ENCODE measurements around the gene RAD54L. TPM values are rescaled to one million over a fixed set of nuclear protein-coding genes. Genes with fewer than 3 reads are reported as not detected.
"Not testable (repeated sequence)": the region's sequence is repeated elsewhere in the genome, so short reads cannot be mapped to it uniquely, and the experiment has no call there.

Gene RAD54L
- 0.97 TPM for total RNA-seq
- long read RNA-seq, partial matches to known transcripts, result 1 of 2 reads
- long read RNA-seq, other reads (novel, unspliced or antisense), result 1 of 2 reads

GRCh38 chr1:46247436-46248121 is at the start of gene RAD54L:
RAD54L (plus strand) TSS chr1:46247763; CDS start chr1:46248406, 643 bp downstream.
- peak; percentile 98 for DNase-seq (ENCODE audit: low spot score)
- intact Hi-C loops (cut with DNase I), result loop anchor here (2.0 to 5.0 kb wide), 3 partner anchors 43 to 95 kb away; partner anchors contain the start of genes LRRC41, NSUN4 and UQCRH

- intact Hi-C loops (cut with DNase I), result no loop called here
- peak; percentile 90 for DNase-seq (ENCODE audit: low spot score)
Observed at GRCh38 chr1:46197964-46198811, 49.4 kb upstream of the RAD54L start, which contains the start of gene POMGNT1. POMGNT1 (minus strand) TSS chr1:46198434; CDS start chr1:46197821, 613 bp downstream.

GRCh38 chr1:46199233-46199749 is 48.3 kb upstream of the RAD54L start:
- DNase-seq (ENCODE audit: low spot score), result no peak
- intact Hi-C loops (cut with DNase I), result no loop called here

DNA sequence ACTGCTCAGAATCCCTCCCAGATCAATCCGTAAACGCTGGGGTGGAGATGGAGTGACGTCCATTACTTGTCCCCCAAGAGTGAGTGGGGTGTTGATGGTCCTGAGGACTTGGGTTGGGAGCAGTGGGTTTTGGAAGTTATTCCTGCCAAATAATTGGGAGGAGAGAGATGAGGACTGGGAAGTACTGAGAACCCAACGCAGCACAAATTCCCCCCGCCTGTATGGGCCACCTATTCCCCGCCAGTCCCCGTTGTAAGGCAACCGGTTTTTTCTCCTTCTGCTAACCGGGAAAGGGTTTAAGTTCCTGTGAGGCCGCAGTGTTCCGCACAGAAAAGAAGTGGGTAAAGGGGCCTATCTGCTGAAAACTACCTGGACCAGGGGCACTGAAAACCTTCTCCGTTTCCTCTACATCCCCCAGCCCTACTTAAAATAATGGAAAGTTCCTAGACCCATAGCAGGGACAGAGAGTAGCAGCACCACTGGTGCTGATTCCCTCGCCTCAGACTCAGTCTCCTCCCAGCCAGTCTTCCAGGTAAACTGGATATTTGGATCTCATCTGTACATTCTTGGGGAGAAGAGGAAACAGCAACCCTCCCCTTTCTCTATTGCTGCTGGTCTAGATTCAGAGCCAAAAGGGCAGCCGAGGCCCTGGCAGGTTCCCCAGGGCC is 43.7 kb upstream of the RAD54L start:
- intact Hi-C loops (cut with DNase I), result loop anchor here (2.0 kb wide), 1 partner anchor 43 kb away; the partner anchor contains the start of gene RAD54L
- DNase-seq (ENCODE audit: low spot score), result no peak

DNA sequence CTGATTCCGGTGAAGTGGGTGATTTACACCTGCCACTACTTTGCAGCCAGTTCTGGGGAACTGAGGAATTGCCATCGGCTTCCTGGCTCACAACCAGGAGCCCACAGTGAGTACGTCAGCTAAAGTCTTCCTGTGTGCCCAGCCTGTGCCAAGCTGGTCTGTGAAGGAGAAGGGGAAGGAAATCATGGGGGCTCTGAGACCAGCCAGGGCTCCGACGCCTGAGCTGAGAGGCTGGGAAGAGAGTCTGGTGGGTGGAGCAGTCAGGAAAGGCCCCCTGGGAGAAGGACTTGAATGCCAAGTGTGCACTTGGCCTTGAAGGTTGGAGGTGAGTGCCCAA is 43.2 kb upstream of the RAD54L start:
- no peak for DNase-seq (ENCODE audit: low spot score)
- intact Hi-C loops (cut with DNase I), result loop anchor here (2.0 kb wide), 1 partner anchor 42 kb away; the partner anchor contains the start of gene RAD54L

DNA sequence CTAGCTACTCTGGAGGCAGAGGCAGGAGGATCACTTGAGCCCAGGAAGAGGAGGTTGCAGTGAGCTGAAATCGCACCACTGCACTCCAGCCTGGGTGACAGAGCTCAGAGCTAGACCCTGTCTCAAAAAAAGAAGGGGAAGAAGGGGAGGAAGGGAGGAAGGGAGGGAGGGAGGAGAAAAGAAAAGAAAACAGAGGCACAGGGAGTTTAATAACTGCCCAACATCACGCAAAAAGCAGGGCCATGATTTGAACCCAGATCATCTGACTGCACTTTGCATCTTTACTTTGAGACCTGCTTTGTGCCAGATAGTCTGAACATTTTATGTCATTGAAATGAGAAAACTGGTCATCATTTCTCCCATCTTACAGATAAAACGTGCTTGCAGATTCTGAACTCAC is 42.4 kb upstream of the RAD54L start:
- intact Hi-C loops (cut with DNase I), result loop anchor here (2.0 kb wide), 1 partner anchor 42 kb away; the partner anchor contains the start of gene RAD54L
- no peak for DNase-seq (ENCODE audit: low spot score)

- DNase-seq (ENCODE audit: low spot score), result no peak
- intact Hi-C loops (cut with DNase I), result loop anchor here (2.0 kb wide), 1 partner anchor 41 kb away; the partner anchor contains the start of gene RAD54L
Observed at GRCh38 chr1:46205791-46206190, 41.8 kb upstream of the RAD54L start.

- no peak for DNase-seq (ENCODE audit: low spot score)
- intact Hi-C loops (cut with DNase I), result no loop called here
Observed at GRCh38 chr1:46206399-46206798, 41.2 kb upstream of the RAD54L start.

DNA sequence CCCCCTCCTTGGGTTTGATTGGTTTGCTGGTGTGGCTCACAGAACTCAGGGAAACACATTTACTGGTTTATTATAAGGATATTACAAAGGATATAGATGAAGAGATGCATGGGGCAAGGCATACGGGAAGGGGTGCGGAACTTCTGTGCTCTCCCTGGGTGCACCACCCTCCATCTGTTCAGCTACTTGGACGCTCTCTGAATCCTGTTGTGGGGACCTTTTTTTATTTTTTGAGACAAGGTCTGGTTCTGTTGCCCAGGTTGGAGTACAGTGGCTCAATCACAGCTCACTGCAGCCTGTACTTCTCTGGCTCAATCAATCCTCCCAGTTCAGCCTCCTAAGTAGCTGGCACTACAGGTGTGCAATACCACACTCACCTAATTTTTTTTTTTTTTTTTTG is 37.0 kb upstream of the RAD54L start:
- intact Hi-C loops (cut with DNase I), result no loop called here
- DNase-seq (ENCODE audit: low spot score), result no peak

DNA sequence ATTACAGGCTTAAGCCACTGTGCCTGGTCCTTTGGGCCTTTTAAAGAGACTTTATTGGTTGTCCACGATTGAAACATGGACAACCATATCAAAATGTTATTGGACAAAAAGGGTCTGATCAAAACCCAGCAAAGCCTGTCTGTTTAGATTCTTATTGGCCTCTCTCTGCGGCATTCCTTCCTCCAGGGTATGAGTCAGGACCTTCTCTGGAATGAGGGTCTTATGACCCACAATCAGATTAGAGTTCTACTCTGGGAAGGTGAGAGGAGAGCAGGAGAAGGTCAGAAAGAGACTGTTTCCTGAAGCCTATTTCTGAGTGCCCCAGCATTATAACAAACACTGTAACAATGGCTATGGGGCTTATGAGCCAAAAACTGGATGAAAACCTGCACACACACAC is 36.5 kb upstream of the RAD54L start:
- intact Hi-C loops (cut with DNase I), result no loop called here

GRCh38 chr1:46215504-46215903 is 32.1 kb upstream of the RAD54L start:
- DNase-seq (ENCODE audit: low spot score), result no peak
- intact Hi-C loops (cut with DNase I), result no loop called here

More for the DNA sequence above, 36.5 kb upstream of the RAD54L start:
- DNase-seq (ENCODE audit: low spot score), result no peak

GRCh38 chr1:46218443-46218842 is 29.1 kb upstream of the RAD54L start:
- DNase-seq (ENCODE audit: low spot score), result no peak
- intact Hi-C loops (cut with DNase I), result no loop called here

DNA sequence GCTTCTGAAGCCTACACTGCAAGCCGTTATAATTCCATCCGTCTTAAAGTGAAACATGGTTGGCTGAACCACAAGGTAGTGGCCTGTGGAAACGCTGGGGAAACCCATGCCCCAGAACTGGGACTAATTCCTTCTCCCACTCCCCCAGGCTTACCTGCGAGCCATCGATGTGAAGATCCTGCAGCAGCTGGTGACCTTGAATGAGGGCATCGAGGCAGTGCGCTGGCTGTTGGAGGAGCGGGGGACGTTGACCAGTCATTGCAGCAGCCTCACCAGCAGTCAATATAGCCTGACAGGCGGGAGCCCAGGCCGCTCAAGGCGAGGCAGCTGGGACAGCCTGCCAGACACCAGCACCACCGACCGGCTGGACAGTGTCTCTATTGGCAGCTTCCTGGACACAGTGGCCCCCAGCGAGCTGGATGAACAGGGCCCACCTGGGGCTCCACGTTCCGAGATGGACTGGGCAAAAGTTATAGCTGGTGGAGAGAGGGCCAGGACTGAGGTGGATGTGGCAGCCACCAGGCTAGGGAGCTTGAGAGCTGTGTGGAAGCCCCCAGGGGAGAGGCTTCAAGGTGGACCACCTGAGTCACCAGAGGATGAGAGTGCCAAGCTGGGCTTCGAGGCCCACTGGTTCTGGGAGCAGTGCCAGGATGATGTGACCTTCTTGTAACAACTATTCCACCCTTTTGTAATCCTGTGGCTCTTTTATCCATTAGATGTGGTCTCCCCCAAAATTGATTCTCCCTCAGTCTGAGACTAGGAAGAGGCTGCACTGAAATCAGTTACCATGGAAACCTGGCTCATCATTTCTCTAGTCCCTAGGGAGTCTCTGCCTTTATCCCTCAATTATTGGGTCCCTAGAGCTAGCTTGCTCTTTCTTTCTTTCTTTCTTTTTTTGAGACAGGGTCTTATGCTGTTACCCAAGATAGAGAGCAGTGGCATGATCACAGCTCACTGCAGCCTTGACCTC is 27.7 kb upstream of the RAD54L start:
- intact Hi-C loops (cut with DNase I), result loop anchor here (5.0 kb wide), 1 partner anchor 38 kb away; no protein-coding TSS in a partner anchor
- DNase-seq (ENCODE audit: low spot score), result no peak

DNA sequence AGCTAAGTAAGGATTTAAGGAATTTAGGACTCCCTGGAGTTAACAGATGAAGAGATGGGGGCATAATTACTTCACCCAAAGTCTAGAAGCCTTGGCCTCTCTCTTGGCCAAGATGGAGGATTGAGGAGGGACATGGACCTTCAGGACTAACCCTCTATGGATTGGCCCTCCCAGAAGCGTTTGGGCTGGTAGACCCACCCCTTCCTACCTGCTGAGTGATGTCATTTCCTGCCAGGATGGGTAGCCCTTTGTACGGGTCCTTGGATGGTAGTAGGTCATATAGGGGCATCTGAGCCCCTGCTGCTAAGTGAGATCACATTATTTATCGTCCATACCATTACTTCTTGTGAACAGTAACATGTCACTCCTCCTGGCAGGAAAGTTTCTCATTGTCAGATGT is 26.8 kb upstream of the RAD54L start:
- intact Hi-C loops (cut with DNase I), result loop anchor here (5.0 kb wide), 1 partner anchor 39 kb away; no protein-coding TSS in a partner anchor

GRCh38 chr1:46221749-46222148 is 25.8 kb upstream of the RAD54L start:
- DNase-seq (ENCODE audit: low spot score), result no peak
- intact Hi-C loops (cut with DNase I), result loop anchor here (2.0 to 5.0 kb wide), 2 partner anchors 39 to 185 kb away; no protein-coding TSS in a partner anchor

More for the DNA sequence above, 26.8 kb upstream of the RAD54L start:
- no peak for DNase-seq (ENCODE audit: low spot score)

DNA sequence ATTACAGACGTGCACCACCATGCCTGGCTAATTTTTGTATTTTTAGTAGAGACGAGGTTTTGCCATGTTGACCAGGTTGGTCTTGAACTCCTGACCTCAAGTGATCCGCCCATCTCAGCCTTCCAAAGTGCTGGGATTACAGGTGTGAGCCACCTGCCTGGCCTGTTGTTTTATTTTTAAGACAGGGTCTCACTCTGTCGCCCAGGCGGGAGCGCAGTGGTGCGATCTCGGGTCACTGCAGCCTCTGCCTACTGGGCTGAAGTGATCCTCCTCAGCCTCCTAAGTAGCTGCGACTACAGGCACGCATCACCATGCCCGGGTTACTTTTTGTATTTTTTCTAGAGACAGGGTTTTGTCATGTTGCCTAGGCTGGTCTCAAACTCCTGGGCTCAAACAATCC is 24.5 kb upstream of the RAD54L start:
- DNase-seq (ENCODE audit: low spot score), result not testable (repeated sequence)
- intact Hi-C loops (cut with DNase I), result loop anchor here (2.0 to 5.0 kb wide), 2 partner anchors 41 to 186 kb away; no protein-coding TSS in a partner anchor

DNA sequence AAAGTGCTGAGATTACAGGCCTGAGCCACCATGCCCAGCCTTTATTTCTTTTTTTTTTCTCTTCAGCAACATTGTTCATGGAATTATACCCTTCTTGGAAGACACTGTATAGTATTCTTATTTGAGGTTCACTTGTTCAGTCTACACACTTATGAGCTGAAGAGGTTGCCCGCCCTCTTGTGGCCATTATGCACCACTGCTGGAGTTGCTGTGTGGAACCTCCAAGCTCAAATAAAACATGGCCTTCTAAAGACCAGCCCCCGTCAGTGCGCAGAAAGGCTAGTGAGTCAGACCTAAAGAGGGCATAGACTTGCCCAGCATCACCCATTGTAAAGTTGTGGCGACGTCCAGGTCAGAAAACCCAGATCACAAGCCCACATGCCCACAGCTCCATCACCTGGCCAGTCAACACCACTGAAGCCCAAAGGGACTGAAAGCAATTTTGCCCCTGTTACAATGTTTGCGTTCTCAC is 24.1 kb upstream of the RAD54L start:
- no peak for DNase-seq (ENCODE audit: low spot score)
- intact Hi-C loops (cut with DNase I), result loop anchor here (2.0 to 5.0 kb wide), 2 partner anchors 41 to 187 kb away; no protein-coding TSS in a partner anchor

- DNase-seq (ENCODE audit: low spot score), result no peak
- intact Hi-C loops (cut with DNase I), result loop anchor here (5.0 kb wide), 1 partner anchor 43 kb away; no protein-coding TSS in a partner anchor
Observed at GRCh38 chr1:46224966-46225365, 22.6 kb upstream of the RAD54L start.
